Stimulated activated CD8-positive, alpha-beta memory T cell treated with anti-CD3 and anti-CD28 coated beads, Interleukin-7, amount 100 ng/mL, for 4 hours (primary cell): ENCODE data around the gene MED26.
"Not testable (repeated sequence)": the region's sequence is repeated elsewhere in the genome, so short reads cannot be mapped to it uniquely, and the experiment has no call there.

Experiments used
- DNase-seq, 2 donors: peaks; one replicate each; pipeline ENCODE4 v3.0.0-alpha.2; 2020; ENCODE audit warnings: low read depth in 2 of 2

MED26 gene

GRCh38 chr19:16573296-16573695, 54.7 kb downstream of the MED26 start:
- no peak for DNase-seq

GRCh38 chr19:16572332-16573211, 55.4 kb downstream of the MED26 start, which contains the start of gene SLC35E1:
Gene SLC35E1, minus strand, starts transcription at chr19:16572415. Its CDS starts 51 bp downstream, at chr19:16572364.
- DNase-seq = peak; percentile 81 to 90

- no peak for DNase-seq
These were observed 56.1 kb downstream of the MED26 start for GRCh38 chr19:16571822-16572331.

GRCh38 chr19:16571283-16571682, 56.7 kb downstream of the MED26 start:
- no peak for DNase-seq

GRCh38 chr19:16569609-16570320, 58.2 kb downstream of the MED26 start:
- no peak for DNase-seq

- no peak for DNase-seq
These were observed 61.3 kb downstream of the MED26 start for GRCh38 chr19:16566702-16567101.

GRCh38 chr19:16566161-16566560, 61.8 kb downstream of the MED26 start:
- peak; percentile 61 to 66 for DNase-seq

- no peak for DNase-seq
These were observed 63.2 kb downstream of the MED26 start for GRCh38 chr19:16564842-16565241.

GRCh38 chr19:16562608-16563025, 65.4 kb downstream of the MED26 start:
- DNase-seq = no peak

- no peak for DNase-seq
These were observed 66.6 kb downstream of the MED26 start for GRCh38 chr19:16561382-16561781.

- DNase-seq = no peak
These were observed 68.2 kb downstream of the MED26 start for GRCh38 chr19:16559780-16560276.

- DNase-seq = no peak
These were observed 73.2 kb downstream of the MED26 start for GRCh38 chr19:16554776-16555175.

GRCh38 chr19:16551902-16552301, 76.1 kb downstream of the MED26 start:
- DNase-seq = not testable (repeated sequence)

- DNase-seq = no peak
These were observed 79.0 kb downstream of the MED26 start for GRCh38 chr19:16548956-16549355.

GRCh38 chr19:16544473-16545231, 83.4 kb downstream of the MED26 start:
- DNase-seq = no peak

GRCh38 chr19:16543734-16544133, 84.3 kb downstream of the MED26 start:
- not testable (repeated sequence) for DNase-seq

GRCh38 chr19:16542910-16543472, 85.0 kb downstream of the MED26 start:
- DNase-seq = no peak

- DNase-seq = peak; percentile 89 to 94
These were observed 85.7 kb downstream of the MED26 start, which contains the start of gene CHERP for GRCh38 chr19:16542045-16542909. Gene CHERP, minus strand, starts transcription at chr19:16542437. Its CDS starts 59 bp downstream, at chr19:16542378.

GRCh38 chr19:16541526-16542044, 86.4 kb downstream of the MED26 start:
- DNase-seq = no peak

GRCh38 chr19:16540948-16541347, 87.1 kb downstream of the MED26 start:
- DNase-seq = no peak
